ENCODE results near the gene MMP17. TPM values are rescaled to one million over a fixed set of nuclear protein-coding genes. Genes with fewer than 3 reads are reported as not detected.
A peak's percentile ranks its signal among the peaks of the same experiment; 100 is the strongest.
"Not testable (repeated sequence)": the region's sequence is repeated elsewhere in the genome, so short reads cannot be mapped to it uniquely, and the experiment has no call there.

MMP17 gene
- total RNA-seq, 2 donors from 2014 or later, result 1.3 to 1.9 TPM

DNA sequence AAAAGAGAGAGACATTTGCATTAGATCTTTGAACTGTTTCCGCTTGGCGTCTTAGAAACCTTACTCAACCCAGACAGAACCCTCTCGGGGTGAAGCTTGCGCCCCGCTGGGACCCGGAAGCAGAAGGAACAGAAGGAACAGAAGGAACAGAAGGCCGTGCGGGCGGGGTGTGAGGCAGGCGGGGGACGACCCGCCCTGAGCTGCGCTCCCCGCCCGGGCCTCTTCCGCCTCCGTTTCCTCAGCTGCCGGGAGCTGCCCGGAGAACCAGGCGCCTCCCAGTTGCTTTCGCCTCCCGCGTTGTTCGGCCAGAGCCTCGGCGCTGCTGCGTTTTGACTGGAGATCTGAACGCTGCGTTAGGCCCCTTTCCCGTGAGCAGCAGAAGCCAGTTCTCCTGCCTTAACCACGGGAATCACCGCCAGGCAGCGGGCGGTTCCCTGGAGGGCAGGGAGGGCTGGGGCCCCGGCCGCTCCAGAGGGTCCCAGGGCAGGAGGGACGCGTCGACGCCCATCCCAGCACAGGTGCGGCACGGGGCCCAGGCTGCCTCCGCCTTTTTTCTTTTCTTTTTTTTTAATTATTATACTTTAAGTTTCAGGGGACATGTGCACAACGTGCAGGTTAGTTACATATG is 19.3 kb upstream of the MMP17 start:
- TF ChIP-seq, protein P1, sequence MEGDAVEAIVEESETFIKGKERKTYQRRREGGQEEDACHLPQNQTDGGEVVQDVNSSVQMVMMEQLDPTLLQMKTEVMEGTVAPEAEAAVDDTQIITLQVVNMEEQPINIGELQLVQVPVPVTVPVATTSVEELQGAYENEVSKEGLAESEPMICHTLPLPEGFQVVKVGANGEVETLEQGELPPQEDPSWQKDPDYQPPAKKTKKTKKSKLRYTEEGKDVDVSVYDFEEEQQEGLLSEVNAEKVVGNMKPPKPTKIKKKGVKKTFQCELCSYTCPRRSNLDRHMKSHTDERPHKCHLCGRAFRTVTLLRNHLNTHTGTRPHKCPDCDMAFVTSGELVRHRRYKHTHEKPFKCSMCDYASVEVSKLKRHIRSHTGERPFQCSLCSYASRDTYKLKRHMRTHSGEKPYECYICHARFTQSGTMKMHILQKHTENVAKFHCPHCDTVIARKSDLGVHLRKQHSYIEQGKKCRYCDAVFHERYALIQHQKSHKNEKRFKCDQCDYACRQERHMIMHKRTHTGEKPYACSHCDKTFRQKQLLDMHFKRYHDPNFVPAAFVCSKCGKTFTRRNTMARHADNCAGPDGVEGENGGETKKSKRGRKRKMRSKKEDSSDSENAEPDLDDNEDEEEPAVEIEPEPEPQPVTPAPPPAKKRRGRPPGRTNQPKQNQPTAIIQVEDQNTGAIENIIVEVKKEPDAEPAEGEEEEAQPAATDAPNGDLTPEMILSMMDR (IDR thresholded peaks at IDR 0.05), result no peak
- H3K4me3 ChIP-seq, result peak overlapping the region; percentile 19

GRCh38 chr12:131809476-131810254 is 18.5 kb upstream of the MMP17 start:
- H3K27me3 ChIP-seq; DNase-seq; H3K9me3 ChIP-seq; H3K27ac ChIP-seq; H3K36me3 ChIP-seq; H3K9ac ChIP-seq (ENCODE audit: low read depth in 2 of 2, low read length in 2 of 2); H3K4me1 ChIP-seq; intact Hi-C loops (cut with DNase I); H3K4me3 ChIP-seq: not testable (repeated sequence)

More for the DNA sequence above, 19.3 kb upstream of the MMP17 start:
- no peaks in the 10 kb centered on the region for H3K36me3 ChIP-seq
- H3K27ac ChIP-seq, result no peak overlapping the region
- intact Hi-C loops (cut with DNase I), result no loop called here
- H3K9ac ChIP-seq (ENCODE audit: low read depth in 2 of 2, low read length in 2 of 2), result no peak overlapping the region
- no peaks in the 10 kb centered on the region for H3K9me3 ChIP-seq
- DNase-seq, result no peak
- no peaks in the 10 kb centered on the region for H3K27me3 ChIP-seq
- H3K4me1 ChIP-seq, result no peaks in the 10 kb centered on the region

DNA sequence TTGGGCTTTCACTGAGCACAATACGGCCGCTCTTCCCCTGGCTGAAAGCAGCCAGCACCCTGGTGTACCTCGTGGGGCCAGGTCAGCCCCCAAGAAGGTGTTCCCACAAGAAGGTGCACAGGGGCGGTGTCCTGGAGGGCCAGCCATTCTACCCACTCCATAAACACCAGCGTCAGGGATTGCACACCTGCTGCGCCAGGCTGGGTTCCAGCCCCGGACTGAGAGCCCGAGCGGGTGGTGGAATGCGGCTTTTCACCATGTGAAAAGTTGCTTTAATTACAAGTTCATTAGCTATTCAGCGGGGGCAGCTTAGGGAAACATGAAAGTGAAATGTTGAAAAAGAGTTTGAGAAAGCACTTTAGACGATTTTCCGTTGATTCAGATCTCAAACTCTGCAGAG is 17.5 kb upstream of the MMP17 start:
- no peak for DNase-seq
- no peaks in the 10 kb centered on the region for H3K27me3 ChIP-seq
- no peak overlapping the region for H3K9ac ChIP-seq (ENCODE audit: low read depth in 2 of 2, low read length in 2 of 2)
- H3K9me3 ChIP-seq, result no peaks in the 10 kb centered on the region
- intact Hi-C loops (cut with DNase I), result no loop called here
- no peak overlapping the region for H3K4me3 ChIP-seq
- H3K36me3 ChIP-seq, result no peaks in the 10 kb centered on the region
- H3K4me1 ChIP-seq, result no peaks in the 10 kb centered on the region
- TF ChIP-seq, protein P1 (IDR thresholded peaks at IDR 0.05), result no peak
- H3K27ac ChIP-seq, result no peak overlapping the region

DNA sequence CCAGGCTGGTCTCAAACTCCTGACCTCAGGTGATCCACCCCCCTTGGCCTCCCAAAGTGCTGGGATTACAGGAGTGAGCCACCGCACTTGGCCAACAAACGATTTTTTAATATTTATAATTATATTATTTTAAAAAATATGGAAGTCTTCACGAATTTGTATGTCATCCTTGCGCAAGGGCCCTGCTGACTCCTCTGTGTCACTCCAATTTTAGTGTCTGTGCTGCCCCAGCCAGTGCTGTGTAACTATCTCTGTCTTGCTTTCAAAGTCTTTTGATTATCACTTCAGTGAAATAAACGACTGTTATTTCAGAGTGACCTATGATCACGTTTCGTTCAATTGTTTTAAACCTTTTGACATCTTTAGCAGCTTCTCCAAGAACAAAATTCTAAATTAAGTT is 13.1 kb upstream of the MMP17 start:
- Histone ChIP-seq H3K4me3 (no peak overlapping the region), H3K36me3 (no peaks in the 10 kb centered on the region), H3K9ac (ENCODE audit: low read depth in 2 of 2, low read length in 2 of 2) (no peak overlapping the region), H3K27me3 (no peaks in the 10 kb centered on the region), H3K4me1 (no peaks in the 10 kb centered on the region), H3K27ac (no peak overlapping the region), H3K9me3 (no peaks in the 10 kb centered on the region)
- intact Hi-C loops (cut with DNase I), result no loop called here
- TF ChIP-seq, protein P1 (IDR thresholded peaks at IDR 0.05), result no peak
- no peak for DNase-seq

DNA sequence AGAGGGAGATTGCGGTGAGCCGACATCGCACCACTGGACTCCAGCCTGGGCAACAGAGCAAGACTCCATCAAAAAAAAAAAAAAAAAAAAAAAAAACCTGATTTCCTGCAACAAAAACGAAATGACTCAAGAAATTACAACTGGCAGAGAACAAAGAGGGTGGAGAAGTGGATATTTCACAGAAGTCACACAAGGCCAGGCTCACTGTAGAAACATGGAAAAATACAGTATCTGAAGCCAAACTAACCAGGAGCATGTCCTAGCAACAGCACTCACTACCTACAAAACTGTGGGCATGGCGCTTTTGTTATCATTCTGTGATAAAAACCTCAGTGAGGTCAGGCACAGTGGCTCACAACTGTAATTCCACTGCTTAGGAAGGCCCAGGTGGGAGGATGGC is 11.7 kb upstream of the MMP17 start:
- Histone ChIP-seq H3K9ac (ENCODE audit: low read depth in 2 of 2, low read length in 2 of 2) (no peak overlapping the region), H3K36me3 (no peaks in the 10 kb centered on the region), H3K27ac (no peak overlapping the region), H3K4me1 (no peaks in the 10 kb centered on the region), H3K4me3 (no peak overlapping the region), H3K9me3 (no peaks in the 10 kb centered on the region), H3K27me3 (no peaks in the 10 kb centered on the region)
- intact Hi-C loops (cut with DNase I), result no loop called here
- DNase-seq, result no peak
- TF ChIP-seq, protein P1 (IDR thresholded peaks at IDR 0.05), result no peak

DNA sequence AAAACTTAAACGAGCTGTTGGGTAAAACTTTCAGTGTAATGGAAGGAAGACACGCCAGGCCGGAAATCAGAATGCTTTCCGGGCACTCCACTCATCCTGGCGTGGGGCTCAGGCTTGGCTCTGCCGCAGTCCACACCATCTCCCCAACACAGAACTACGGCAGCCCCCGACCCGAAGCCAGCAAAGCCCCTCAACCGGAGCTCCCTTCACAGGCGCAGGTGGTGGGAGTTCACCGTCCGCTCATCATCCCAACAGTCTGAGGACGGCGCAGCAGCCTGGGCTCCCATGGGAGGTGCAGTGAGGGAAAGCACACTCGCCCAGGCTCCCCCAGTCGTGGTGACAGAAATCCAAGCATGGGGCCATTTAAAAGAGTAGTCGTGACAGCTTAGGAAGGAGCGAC is 11.0 kb upstream of the MMP17 start:
- Histone ChIP-seq H3K27me3 (no peaks in the 10 kb centered on the region), H3K36me3 (no peaks in the 10 kb centered on the region), H3K27ac (no peak overlapping the region), H3K9me3 (no peaks in the 10 kb centered on the region), H3K4me1 (no peaks in the 10 kb centered on the region), H3K4me3 (no peak overlapping the region), H3K9ac (ENCODE audit: low read depth in 2 of 2, low read length in 2 of 2) (no peak overlapping the region)
- no peak for DNase-seq
- TF ChIP-seq, protein P1 (IDR thresholded peaks at IDR 0.05), result no peak
- intact Hi-C loops (cut with DNase I), result no loop called here

Data from colonic mucosa (tissue), 4 donors.